ENCODE results near the gene CHAC2. TPM values are rescaled to one million over a fixed set of nuclear protein-coding genes. Genes with fewer than 3 reads are reported as not detected.
"Not testable (repeated sequence)": the region's sequence is repeated elsewhere in the genome, so short reads cannot be mapped to it uniquely, and the experiment has no call there.

The CHAC2 gene
- total and polyA plus RNA-seq, 9 of the 15 experiments (the other 6 are each of a cell fraction or from before 2014, with no cell fraction given), result 9.8 to 35.6 (median 18.2) TPM

DNA sequence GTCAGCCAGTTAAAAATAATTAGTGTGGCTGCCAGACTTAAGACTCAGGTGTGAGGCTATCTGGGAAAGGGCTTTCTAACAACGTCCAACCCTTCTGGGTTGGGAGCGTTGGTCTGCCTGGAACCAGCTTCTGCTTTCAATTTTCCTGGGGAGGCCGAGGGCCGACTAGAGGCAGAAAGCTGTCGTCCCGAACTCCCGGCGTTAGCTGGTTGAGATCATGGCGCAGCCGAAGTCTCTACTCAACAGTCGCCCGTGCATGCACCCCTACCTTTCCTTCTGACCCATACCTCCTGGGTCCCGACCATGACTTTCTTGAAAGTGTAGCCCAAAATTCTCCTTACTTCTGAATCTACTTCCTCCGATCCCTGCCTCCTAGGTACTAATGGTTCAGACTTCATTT is 10.4 kb upstream of the CHAC2 start:
- ATAC-seq; H3K27ac ChIP-seq (ENCODE audit: extremely low read depth, low read depth, low read length); DNase-seq (ENCODE audit: extremely low read depth in 1 of 4, low spot score in 3 of 4); BruUV-seq (replicated peaks); H3K27me3 ChIP-seq (ENCODE audit: control insufficient read depth in 2 of 2, insufficient read depth in 2 of 2, low read length in 2 of 2); CTCF ChIA-PET (ENCODE audit: low intra/inter-chr PET ratio); H4K20me1 ChIP-seq (replicated peaks; ENCODE audit: control insufficient read depth, insufficient read depth, low read length); H2AFZ ChIP-seq (ENCODE audit: low read depth, low read length); H3K4me1 ChIP-seq (replicated peaks in 1 of 2; ENCODE audit: control insufficient read depth in 2 of 2, insufficient read depth in 2 of 2, low read length in 2 of 2); H3K4me2 ChIP-seq (ENCODE audit: insufficient read depth, low read length); H3K9ac ChIP-seq (ENCODE audit: insufficient read depth in 1 of 2, low read depth in 2 of 2, low read length in 2 of 2); H3K9me1 ChIP-seq (ENCODE audit: control insufficient read depth, insufficient read depth, low read length); H3K79me2 ChIP-seq (ENCODE audit: control insufficient read depth, insufficient read depth, low read length); in situ Hi-C loops (cut with MboI); H3K9me3 ChIP-seq (replicated peaks; ENCODE audit: control insufficient read depth, insufficient read depth, low read depth, low read length); intact Hi-C loops (cut with micrococcal nuclease); H3K4me3 ChIP-seq; FAIRE-seq: not testable (repeated sequence)
- WGBS (ENCODE audit: insufficient coverage, low coverage, missing lambda C conversion rate), result 90% methylated on average over 13 of the region's 14 CpGs
- POLR2A ChIA-PET, result interaction anchor here (0.8 to 2.0 kb wide), 3 partner anchors 10 to 155 kb away, joined by 3 to 10 read pairs (median 4); partner anchors contain the start of gene CHAC2
- peaks cover 11% of the 10 kb centered on the region; the same call in 2 of the 3 replicates for H3K36me3 ChIP-seq (ENCODE audit: control insufficient read depth, insufficient read depth, low read length)

DNA sequence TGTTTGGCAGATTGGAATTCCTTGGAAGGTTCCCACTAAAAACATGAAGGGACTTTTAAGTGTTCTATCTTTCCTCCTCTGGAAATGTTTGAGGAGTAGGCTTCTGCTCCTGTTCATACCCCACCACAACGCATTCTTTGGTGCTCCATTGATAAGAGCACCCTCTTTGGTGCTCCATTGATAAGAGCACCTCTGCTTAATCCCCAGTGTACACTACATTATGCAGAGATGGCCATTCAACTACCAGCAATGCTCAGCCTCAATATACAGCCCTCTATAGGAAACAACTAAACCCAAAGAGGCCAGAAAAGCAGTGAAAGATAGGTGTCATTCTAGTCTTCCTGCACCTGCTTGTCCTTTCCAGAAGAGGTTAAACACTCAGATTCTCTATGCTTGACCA is 1.8 kb upstream of the CHAC2 start:
- peak in 3 of 4 experiments; percentile 18 to 41 (median 29) for DNase-seq (ENCODE audit: extremely low read depth in 1 of 4, low spot score in 3 of 4)
- Histone ChIP-seq H3K79me2 (ENCODE audit: control insufficient read depth, insufficient read depth, low read length) (peaks cover 56% of the 10 kb centered on the region), H3K27ac (ENCODE audit: extremely low read depth, low read depth, low read length) (peak overlapping the region; percentile 38; the same call in 2 of the 3 replicates), H3K36me3 (ENCODE audit: control insufficient read depth, insufficient read depth, low read length) (peaks cover 30% of the 10 kb centered on the region; the same call in 2 of the 3 replicates), H4K20me1 (replicated peaks; ENCODE audit: control insufficient read depth, insufficient read depth, low read length) (no peaks in the 10 kb centered on the region; the same call in 1 of the 2 replicates), H3K9me1 (ENCODE audit: control insufficient read depth, insufficient read depth, low read length) (no peaks in the 10 kb centered on the region), H3K4me3 (no peak overlapping the region), H3K27me3 (ENCODE audit: control insufficient read depth in 2 of 2, insufficient read depth in 2 of 2, low read length in 2 of 2) (no peaks in the 10 kb centered on the region), H3K9ac (ENCODE audit: insufficient read depth in 1 of 2, low read depth in 2 of 2, low read length in 2 of 2) (peak overlapping the region in 1 of 2 experiments; percentile 83; a peak in 1 of 4 replicates), H3K4me2 (ENCODE audit: insufficient read depth, low read length) (peak overlapping the region; percentile 39), H3K4me1 (replicated peaks in 1 of 2; ENCODE audit: control insufficient read depth in 2 of 2, insufficient read depth in 2 of 2, low read length in 2 of 2) (peaks cover 0 to 31% of the 10 kb centered on the region in 2 experiments; a peak in 3 of 5 replicates), H2AFZ (ENCODE audit: low read depth, low read length) (peak overlapping the region; percentile 35; the same call in 1 of the 2 replicates), H3K9me3 (replicated peaks; ENCODE audit: control insufficient read depth, insufficient read depth, low read depth, low read length) (no peaks in the 10 kb centered on the region)
- WGBS (ENCODE audit: insufficient coverage, low coverage, missing lambda C conversion rate), result 0% methylated on average over 1 of the region's 1 CpG
- no TSS peak for BruUV-seq (replicated peaks)
- ChIA-PET CTCF (ENCODE audit: low intra/inter-chr PET ratio) (no interaction called here), POLR2A (no interaction called here)
- intact Hi-C loops (cut with micrococcal nuclease) (loop anchor here (2.0 to 5.0 kb wide), 2 partner anchors 21 to 98 kb away; partner anchors contain the start of genes ASB3 and ERLEC1), in situ Hi-C loops (cut with MboI) (no loop called here)
- peak; percentile 46 for FAIRE-seq
- ATAC-seq, result peak; percentile 13
- TF ChIP-seq ELF2 (CRISPR knock-in tag; IDR thresholded peaks at IDR 0.05) (no peak), FOXA3 (CRISPR knock-in tag; conservative IDR thresholded peaks at IDR 0.05 in 1 of 2, IDR thresholded peaks at IDR 0.05 in 1 of 2) (no peak), SREBF2 (CRISPR knock-in tag; IDR thresholded peaks at IDR 0.05) (no peak), CBFA2T3 (IDR thresholded peaks at IDR 0.05) (peak; percentile 60), TCF3 (CRISPR knock-in tag; IDR thresholded peaks at IDR 0.05) (peak; percentile 47), POLR3G (IDR thresholded peaks at IDR 0.05; ENCODE audit: extremely low read depth, insufficient read length, insufficient replicate concordance) (no peak), CBFA2T2 (conservative IDR thresholded peaks at IDR 0.05) (0 out of 2 replicates have a peak, but pooled peaks have one; percentile 11), HNRNPUL1 (IDR thresholded peaks at IDR 0.05; ENCODE audit: low read length) (no peak), PRDM10 (IDR thresholded peaks at IDR 0.05; ENCODE audit: partially characterized antibody) (no peak)
- TF ChIP-seq, protein P1, sequence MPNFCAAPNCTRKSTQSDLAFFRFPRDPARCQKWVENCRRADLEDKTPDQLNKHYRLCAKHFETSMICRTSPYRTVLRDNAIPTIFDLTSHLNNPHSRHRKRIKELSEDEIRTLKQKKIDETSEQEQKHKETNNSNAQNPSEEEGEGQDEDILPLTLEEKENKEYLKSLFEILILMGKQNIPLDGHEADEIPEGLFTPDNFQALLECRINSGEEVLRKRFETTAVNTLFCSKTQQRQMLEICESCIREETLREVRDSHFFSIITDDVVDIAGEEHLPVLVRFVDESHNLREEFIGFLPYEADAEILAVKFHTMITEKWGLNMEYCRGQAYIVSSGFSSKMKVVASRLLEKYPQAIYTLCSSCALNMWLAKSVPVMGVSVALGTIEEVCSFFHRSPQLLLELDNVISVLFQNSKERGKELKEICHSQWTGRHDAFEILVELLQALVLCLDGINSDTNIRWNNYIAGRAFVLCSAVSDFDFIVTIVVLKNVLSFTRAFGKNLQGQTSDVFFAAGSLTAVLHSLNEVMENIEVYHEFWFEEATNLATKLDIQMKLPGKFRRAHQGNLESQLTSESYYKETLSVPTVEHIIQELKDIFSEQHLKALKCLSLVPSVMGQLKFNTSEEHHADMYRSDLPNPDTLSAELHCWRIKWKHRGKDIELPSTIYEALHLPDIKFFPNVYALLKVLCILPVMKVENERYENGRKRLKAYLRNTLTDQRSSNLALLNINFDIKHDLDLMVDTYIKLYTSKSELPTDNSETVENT (CRISPR knock-in tag; IDR thresholded peaks at IDR 0.05), result no peak

Measured in K562 (cell line).